IPS-18a (cell line): Measurements from ENCODE around the gene CTSD.
A peak's percentile ranks its signal among the peaks of the same experiment; 100 is the strongest.

ENCODE experiments used
- H3K27ac ChIP-seq: one replicate; pipeline ENCODE4 v1.5.1; 2013; ENCODE audit warnings: low read length
- H3K27me3 ChIP-seq: one replicate; pipeline ENCODE4 v1.6.1; 2013; ENCODE audit warnings: mild to moderate bottlenecking, low read length; ENCODE audit not compliant: control insufficient read depth, insufficient read depth
- H3K36me3 ChIP-seq: one replicate; pipeline ENCODE4 v1.6.1; 2013; ENCODE audit warnings: low read depth, low read length; ENCODE audit not compliant: control insufficient read depth
- H3K4me1 ChIP-seq: one replicate; pipeline ENCODE4 v1.6.1; 2013; ENCODE audit warnings: low read depth, low read length; ENCODE audit not compliant: control insufficient read depth
- H3K4me3 ChIP-seq: one replicate; pipeline ENCODE4 v1.5.1; 2013; ENCODE audit warnings: low read length
- H3K9ac ChIP-seq: one replicate; pipeline ENCODE4 v1.6.1; 2013; ENCODE audit warnings: mild to moderate bottlenecking, low read length, moderate library complexity
- H3K9me3 ChIP-seq: one replicate; pipeline ENCODE4 v1.6.1; 2013; ENCODE audit warnings: low read depth, low read length; ENCODE audit not compliant: control insufficient read depth

CTSD gene

DNA sequence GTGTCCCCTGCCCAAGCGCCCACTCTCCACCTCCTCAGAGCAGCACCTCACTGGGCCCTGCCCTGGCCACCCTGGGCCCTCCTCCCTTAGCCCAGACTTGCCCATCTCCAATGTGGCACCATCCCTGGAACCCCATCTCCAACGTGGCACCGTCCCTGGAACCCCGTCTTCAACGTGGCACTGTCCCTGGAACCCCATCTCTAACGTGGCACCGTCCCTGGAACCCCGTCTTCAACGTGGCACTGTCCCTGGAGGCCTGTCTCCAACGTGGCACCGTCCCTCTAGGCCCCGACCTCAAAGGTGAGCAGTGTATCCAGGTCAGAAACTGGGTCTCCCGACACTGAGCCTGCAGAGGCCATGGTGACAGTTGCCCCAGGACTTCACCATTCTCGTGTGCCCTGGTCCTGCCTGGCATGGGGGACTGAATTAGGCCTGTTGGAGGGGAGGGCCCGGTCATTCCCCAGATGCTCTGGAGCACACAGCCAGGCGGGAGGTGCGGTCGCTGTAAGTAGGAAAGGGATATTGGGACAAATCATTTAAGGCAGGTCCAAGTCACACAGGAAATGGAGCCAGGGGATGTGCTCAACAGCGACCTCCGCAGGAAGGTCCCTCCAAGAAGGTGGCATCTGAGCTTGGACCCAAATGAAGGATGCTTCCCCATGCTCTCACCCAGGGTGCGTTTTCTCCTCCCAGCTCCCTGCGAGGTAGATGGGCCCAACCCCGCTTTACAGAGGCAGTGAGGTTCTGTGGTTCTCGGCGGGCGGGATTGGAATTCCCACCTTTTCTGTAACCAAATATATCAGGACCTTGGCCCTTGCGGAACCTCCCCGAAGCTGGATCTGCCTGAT, 2.4 kb upstream of the CTSD start:
- no peak overlapping the region for H3K4me3 ChIP-seq
- no peak overlapping the region for H3K27ac ChIP-seq
- H3K9ac ChIP-seq: no peak overlapping the region
- H3K27me3 ChIP-seq: no peaks in the 10 kb centered on the region
- H3K36me3 ChIP-seq: no peaks in the 10 kb centered on the region
- H3K9me3 ChIP-seq: no peaks in the 10 kb centered on the region
- no peaks in the 10 kb centered on the region for H3K4me1 ChIP-seq

DNA sequence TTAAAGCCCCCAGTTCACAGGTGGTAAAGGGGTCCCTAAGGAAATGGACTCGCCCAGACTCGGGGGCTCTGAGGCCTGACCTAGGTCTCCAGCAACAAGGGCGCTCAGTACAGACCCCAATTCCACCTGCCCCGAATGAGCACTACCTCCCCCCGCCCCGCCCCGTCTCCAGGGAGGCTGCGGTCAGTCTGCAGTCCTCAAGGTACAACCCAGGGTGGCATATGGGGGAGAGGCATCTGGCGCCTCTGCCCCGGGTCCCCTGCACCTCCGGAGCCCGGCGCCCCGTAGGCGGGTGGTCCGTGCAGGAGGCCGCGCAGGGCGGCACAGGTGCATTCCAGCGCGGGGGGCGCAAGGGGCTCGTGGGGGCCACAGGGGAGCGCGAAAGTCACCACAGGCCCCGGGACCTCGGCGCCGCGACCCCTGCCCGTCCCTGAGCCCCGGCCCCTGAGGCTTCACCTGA, 361 bp downstream of the CTSD start:
- Histone ChIP-seq H3K4me1 (no peaks in the 10 kb centered on the region), H3K27me3 (no peaks in the 10 kb centered on the region), H3K9ac (peak overlapping the region; percentile 70), H3K27ac (no peak overlapping the region), H3K9me3 (no peaks in the 10 kb centered on the region), H3K4me3 (peak overlapping the region; percentile 78), H3K36me3 (peaks cover 3% of the 10 kb centered on the region)

DNA sequence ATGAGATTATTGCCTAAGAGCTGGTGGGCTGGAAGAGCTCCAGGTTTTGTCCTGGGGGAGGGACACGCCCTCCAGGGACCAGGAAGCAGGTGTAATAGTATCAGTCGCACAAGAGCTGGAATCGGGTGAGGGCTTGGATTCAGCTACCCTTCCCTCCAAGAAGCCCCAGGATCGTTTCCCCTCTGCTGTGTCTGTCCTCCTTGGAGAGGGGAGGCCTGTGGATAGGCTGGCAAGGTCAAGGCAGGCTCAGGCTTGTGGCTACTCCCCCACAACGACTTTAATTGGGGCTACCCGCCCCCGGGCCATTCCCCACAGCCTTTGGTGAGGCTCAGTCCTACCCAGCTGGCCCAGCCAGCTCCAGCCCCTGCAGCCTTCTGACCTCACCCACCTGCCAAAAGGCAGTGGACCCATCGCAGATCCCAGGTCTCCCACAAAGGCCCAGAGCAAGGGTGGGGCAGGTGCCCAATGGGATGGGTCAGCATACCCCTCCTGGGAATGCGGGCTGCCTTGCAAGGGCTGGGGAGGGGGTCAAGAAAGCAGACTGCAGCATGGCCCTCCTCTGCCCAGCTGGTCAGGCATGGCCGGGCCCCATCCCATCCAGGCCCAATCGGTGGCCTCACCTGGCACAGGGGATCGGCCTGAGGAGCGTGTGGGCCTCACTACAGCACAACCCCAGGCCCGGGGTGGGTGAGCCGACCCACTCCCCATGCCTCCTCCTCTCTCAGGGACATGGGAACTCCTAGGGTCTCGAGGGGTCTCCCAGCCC, 1.0 kb downstream of the CTSD start:
- H3K36me3 ChIP-seq: peaks cover 3% of the 10 kb centered on the region
- H3K27ac ChIP-seq: no peak overlapping the region
- H3K27me3 ChIP-seq: no peaks in the 10 kb centered on the region
- no peaks in the 10 kb centered on the region for H3K4me1 ChIP-seq
- H3K4me3 ChIP-seq: peak overlapping the region; percentile 78
- peak overlapping the region; percentile 70 for H3K9ac ChIP-seq
- H3K9me3 ChIP-seq: no peaks in the 10 kb centered on the region

DNA sequence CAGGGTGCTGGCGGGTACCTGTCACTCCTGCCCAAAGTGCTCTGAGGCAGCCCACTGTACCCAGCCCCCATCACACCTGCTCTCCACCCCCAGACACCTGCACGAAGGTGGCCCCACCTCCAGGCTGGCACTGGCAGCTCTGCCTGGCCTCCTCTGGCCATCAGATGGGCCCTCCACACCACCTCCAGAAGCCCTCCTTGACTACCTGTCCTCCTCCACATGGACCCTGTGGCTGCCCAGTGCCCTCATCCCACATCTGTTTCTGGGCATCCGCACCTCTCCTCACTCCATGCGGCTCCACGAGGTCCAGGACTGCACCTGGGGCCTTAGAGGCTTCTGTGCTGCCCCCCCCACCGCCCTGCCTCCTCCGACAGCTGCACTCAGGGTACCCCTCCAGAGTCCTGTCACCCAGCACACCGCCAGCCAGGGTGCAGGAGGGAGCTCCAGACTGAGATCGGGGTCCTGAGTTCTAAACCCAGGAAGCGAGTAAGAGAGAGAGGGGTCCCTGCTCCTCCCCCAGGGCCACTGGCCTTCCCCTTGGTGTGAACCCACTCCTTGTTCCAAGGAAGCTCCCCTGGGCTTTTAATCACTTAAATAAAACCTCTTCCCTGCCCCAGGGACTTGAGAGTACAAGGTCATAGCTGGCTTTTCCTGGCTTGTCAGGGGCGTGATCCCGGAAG, 1.7 kb downstream of the CTSD start:
- no peak overlapping the region for H3K9ac ChIP-seq
- H3K4me1 ChIP-seq: no peaks in the 10 kb centered on the region
- peaks cover 3% of the 10 kb centered on the region for H3K36me3 ChIP-seq
- no peaks in the 10 kb centered on the region for H3K27me3 ChIP-seq
- H3K4me3 ChIP-seq: no peak overlapping the region
- no peak overlapping the region for H3K27ac ChIP-seq
- H3K9me3 ChIP-seq: no peaks in the 10 kb centered on the region

DNA sequence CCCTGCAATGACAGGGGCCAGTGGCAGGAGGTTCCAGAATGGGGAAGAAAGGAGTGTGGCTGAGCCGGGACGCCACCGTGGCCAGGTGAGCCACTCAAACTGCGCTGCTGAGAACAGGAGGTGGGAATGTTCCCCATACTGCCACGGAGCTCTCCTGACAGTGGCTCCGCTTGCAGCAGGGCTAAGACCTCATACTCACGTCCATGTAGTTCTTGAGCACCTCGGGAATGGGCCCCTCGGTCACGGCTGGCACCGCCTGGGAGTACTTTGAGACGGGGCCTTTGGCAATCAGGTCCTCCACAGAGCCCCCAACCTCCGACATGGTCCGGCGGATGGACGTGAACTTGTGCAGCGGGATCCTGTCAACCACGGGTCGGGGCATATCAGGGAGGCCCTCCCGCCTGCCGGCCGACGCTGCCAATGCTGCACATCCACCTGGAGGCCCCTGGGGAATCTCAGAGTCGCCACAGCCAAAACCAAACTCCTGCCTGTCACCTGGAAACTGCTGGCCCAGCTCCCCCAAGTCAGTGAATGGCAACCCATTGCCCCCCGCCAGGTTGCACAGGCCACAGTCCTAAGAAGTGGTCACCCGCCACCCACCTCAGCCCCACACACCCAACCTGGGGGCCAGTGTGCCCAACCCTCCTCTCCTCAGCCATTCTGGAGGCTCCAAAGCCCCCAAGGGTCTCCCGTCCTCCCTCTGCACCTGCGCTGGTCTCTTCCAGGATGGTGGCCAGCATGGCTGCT, 2.4 kb downstream of the CTSD start:
- no peak overlapping the region for H3K27ac ChIP-seq
- no peak overlapping the region for H3K9ac ChIP-seq
- H3K9me3 ChIP-seq: no peaks in the 10 kb centered on the region
- H3K27me3 ChIP-seq: no peaks in the 10 kb centered on the region
- peaks cover 3% of the 10 kb centered on the region for H3K36me3 ChIP-seq
- no peaks in the 10 kb centered on the region for H3K4me1 ChIP-seq
- no peak overlapping the region for H3K4me3 ChIP-seq

DNA sequence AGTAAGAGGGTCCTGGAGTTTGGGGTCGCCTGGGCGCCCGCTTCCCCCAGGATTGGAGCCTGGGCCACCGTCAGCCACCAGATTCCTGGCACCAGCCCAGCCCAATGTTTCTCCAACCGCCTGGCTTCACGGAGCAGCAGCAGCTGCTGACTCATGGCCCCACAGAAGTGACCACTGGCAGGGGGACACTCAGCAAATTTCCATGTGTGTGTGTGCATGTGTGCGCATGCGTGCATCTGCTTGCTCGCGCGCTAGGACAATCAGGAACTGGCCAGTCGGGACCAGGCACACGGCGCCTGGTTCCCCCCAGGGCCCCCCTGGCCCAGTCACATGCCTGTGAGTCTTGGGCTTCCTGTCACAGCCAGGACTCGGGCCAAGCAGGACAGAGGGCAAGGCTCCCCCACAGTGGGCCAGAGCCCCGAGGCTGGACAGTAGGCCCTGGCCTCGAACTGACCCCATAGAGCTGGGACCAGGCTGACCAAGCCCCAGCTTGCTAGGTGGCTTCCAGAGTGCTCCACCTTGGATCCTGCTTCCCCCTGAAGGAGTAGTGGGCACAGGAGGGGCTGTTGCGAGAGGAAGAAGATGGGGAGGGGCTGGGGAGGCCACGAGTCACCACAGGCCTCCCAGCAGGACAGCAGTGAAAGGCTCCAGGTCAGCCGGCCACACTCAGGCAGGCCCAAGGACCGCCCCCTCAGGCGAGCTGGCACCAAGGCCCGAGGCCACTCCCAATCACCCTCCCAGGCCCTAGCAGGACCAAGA, 3.2 kb downstream of the CTSD start:
- no peak overlapping the region for H3K9ac ChIP-seq
- no peaks in the 10 kb centered on the region for H3K9me3 ChIP-seq
- no peaks in the 10 kb centered on the region for H3K27me3 ChIP-seq
- peaks cover 3% of the 10 kb centered on the region for H3K36me3 ChIP-seq
- no peak overlapping the region for H3K4me3 ChIP-seq
- H3K27ac ChIP-seq: no peak overlapping the region
- H3K4me1 ChIP-seq: no peaks in the 10 kb centered on the region

DNA sequence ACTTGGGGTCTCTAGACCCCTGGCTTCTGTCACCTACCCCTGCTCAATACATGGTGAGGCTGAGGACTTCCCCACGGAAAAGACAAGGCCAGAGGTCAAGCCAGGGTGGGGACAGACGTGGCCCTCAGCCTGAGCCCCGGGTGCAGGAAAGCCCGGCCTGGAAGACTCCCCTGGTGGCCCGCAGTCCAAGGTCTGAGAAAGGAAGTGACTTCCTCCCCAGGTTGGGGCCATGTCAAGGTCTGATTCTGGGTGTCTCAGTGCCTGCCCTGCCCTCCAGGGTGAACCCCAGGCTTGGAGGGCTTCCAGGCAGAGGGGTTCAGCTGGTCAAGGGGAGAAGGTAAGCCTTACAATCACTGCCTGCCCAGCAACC, 3.9 kb downstream of the CTSD start:
- Histone ChIP-seq H3K9ac (no peak overlapping the region), H3K36me3 (peaks cover 3% of the 10 kb centered on the region), H3K27ac (no peak overlapping the region), H3K9me3 (no peaks in the 10 kb centered on the region), H3K27me3 (no peaks in the 10 kb centered on the region), H3K4me3 (no peak overlapping the region), H3K4me1 (no peaks in the 10 kb centered on the region)

DNA sequence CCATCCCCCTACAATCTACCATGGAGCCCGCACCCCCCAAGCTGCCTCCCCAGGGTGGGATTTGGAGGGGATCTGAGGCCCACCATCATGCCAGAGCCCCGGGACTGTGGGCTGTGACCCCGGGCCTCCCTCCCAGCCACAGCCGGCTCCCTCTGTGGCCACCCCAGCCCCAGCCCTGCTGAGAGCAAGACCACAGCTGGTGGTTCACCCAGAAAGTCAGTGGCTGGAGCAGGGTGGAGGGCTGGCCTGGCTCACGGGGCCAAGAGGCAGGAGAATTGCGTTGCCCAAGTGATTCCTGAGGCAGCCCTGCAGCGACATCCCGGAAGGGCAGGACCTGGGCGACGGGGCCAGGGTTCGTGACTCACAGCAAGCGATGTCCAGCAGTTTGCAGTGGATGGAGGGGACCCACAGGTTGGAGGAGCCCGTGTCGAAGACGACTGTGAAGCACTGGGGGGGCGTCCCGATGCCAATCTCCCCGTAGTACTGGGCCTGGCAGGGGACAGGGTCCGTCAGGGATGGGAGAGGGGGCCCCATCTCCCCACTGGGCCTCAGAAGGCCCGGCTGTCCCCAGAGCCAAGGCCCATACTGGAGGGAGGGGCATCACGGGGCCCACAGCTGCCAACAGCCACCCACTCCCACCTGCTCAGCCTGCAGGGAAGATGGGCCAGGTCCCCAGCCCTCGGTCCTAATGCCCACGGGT, 4.4 kb downstream of the CTSD start:
- Histone ChIP-seq H3K27ac (no peak overlapping the region), H3K9ac (no peak overlapping the region), H3K9me3 (no peaks in the 10 kb centered on the region), H3K27me3 (no peaks in the 10 kb centered on the region), H3K4me3 (no peak overlapping the region), H3K36me3 (peaks cover 3% of the 10 kb centered on the region), H3K4me1 (no peaks in the 10 kb centered on the region)

DNA sequence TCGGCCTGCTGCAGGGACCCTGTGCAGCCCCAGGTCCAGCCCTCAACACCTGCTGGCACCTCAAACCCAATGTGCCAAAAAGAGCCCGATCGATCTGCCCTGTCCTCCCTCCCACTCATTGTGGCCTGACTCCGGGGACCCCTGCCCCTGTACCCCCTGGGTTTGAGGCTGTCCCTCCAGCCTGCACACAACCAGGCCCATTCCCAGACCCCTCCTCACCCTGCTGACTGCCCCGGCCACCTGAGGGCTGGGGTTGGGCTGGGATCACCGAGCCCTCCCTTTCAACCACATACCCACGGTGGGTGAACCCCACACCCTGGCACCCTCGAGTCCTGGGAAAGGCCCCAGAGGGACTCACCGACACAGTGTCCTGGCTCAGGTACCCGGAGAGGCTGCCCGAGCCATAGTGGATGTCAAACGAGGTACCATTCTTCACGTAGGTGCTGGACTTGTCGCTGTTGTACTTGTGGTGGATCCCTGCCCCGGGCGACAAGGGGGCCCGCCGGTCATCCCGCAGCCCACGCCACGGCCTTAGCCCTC, 5.0 kb downstream of the CTSD start:
- H3K9me3 ChIP-seq: no peaks in the 10 kb centered on the region
- no peak overlapping the region for H3K9ac ChIP-seq
- no peak overlapping the region for H3K27ac ChIP-seq
- H3K27me3 ChIP-seq: no peaks in the 10 kb centered on the region
- H3K4me1 ChIP-seq: no peaks in the 10 kb centered on the region
- peaks cover 3% of the 10 kb centered on the region for H3K36me3 ChIP-seq
- H3K4me3 ChIP-seq: no peak overlapping the region
